ENCODE data around the gene B4GALT7. TPM values are rescaled to one million over a fixed set of nuclear protein-coding genes. Genes with fewer than 3 reads are reported as not detected.
"Not testable (repeated sequence)": the region's sequence is repeated elsewhere in the genome, so short reads cannot be mapped to it uniquely, and the experiment has no call there.

Gene B4GALT7
- total RNA-seq, 1 donor from 2014 or later, result 40.7 TPM

GRCh38 chr5:177612215-177612673 is 12.3 kb downstream of the B4GALT7 start:
- Histone ChIP-seq H3K27me3 (ENCODE audit: control insufficient read depth, insufficient read depth, low read length) (no peaks in the 10 kb centered on the region), H3K4me3 (ENCODE audit: low read depth, low read length) (no peak overlapping the region), H3K36me3 (ENCODE audit: control insufficient read depth, insufficient read depth, low read length) (no peaks in the 10 kb centered on the region)
- no peak for TF ChIP-seq CTCF (IDR thresholded peaks at IDR 0.05; ENCODE audit: insufficient read depth, low read length, poor library complexity, severe bottlenecking)
- no peak for DNase-seq (ENCODE audit: low read depth)

GRCh38 chr5:177620560-177620959 is 20.6 kb downstream of the B4GALT7 start:
- Histone ChIP-seq H3K27me3 (ENCODE audit: control insufficient read depth, insufficient read depth, low read length) (no peaks in the 10 kb centered on the region), H3K36me3 (ENCODE audit: control insufficient read depth, insufficient read depth, low read length) (peaks cover 1% of the 10 kb centered on the region), H3K4me3 (ENCODE audit: low read depth, low read length) (no peak overlapping the region)
- TF ChIP-seq CTCF (IDR thresholded peaks at IDR 0.05; ENCODE audit: insufficient read depth, low read length, poor library complexity, severe bottlenecking), result no peak
- DNase-seq (ENCODE audit: low read depth), result no peak

GRCh38 chr5:177624172-177624571 is 24.2 kb downstream of the B4GALT7 start:
- H3K36me3 ChIP-seq (ENCODE audit: control insufficient read depth, insufficient read depth, low read length); DNase-seq (ENCODE audit: low read depth); H3K27me3 ChIP-seq (ENCODE audit: control insufficient read depth, insufficient read depth, low read length); H3K4me3 ChIP-seq (ENCODE audit: low read depth, low read length): not testable (repeated sequence)

GRCh38 chr5:177630186-177630585 is 30.3 kb downstream of the B4GALT7 start:
- H3K4me3 ChIP-seq (ENCODE audit: low read depth, low read length); H3K36me3 ChIP-seq (ENCODE audit: control insufficient read depth, insufficient read depth, low read length); DNase-seq (ENCODE audit: low read depth); H3K27me3 ChIP-seq (ENCODE audit: control insufficient read depth, insufficient read depth, low read length): not testable (repeated sequence)

- DNase-seq (ENCODE audit: low read depth); H3K36me3 ChIP-seq (ENCODE audit: control insufficient read depth, insufficient read depth, low read length); H3K4me3 ChIP-seq (ENCODE audit: low read depth, low read length); H3K27me3 ChIP-seq (ENCODE audit: control insufficient read depth, insufficient read depth, low read length): not testable (repeated sequence)
Measured at GRCh38 chr5:177634912-177635311, 35.0 kb downstream of the B4GALT7 start.

- H3K4me3 ChIP-seq (ENCODE audit: low read depth, low read length); H3K27me3 ChIP-seq (ENCODE audit: control insufficient read depth, insufficient read depth, low read length); DNase-seq (ENCODE audit: low read depth); H3K36me3 ChIP-seq (ENCODE audit: control insufficient read depth, insufficient read depth, low read length): not testable (repeated sequence)
Measured at GRCh38 chr5:177645462-177645861, 45.5 kb downstream of the B4GALT7 start.

- DNase-seq (ENCODE audit: low read depth); H3K27me3 ChIP-seq (ENCODE audit: control insufficient read depth, insufficient read depth, low read length); H3K4me3 ChIP-seq (ENCODE audit: low read depth, low read length); H3K36me3 ChIP-seq (ENCODE audit: control insufficient read depth, insufficient read depth, low read length): not testable (repeated sequence)
Measured at GRCh38 chr5:177651235-177651634, 51.3 kb downstream of the B4GALT7 start.

- not testable (repeated sequence) for H3K36me3 ChIP-seq (ENCODE audit: control insufficient read depth, insufficient read depth, low read length); H3K4me3 ChIP-seq (ENCODE audit: low read depth, low read length); H3K27me3 ChIP-seq (ENCODE audit: control insufficient read depth, insufficient read depth, low read length); DNase-seq (ENCODE audit: low read depth)
Measured at GRCh38 chr5:177657846-177658245, 57.9 kb downstream of the B4GALT7 start.

GRCh38 chr5:177658542-177658941 is 58.6 kb downstream of the B4GALT7 start:
- H3K27me3 ChIP-seq (ENCODE audit: control insufficient read depth, insufficient read depth, low read length); DNase-seq (ENCODE audit: low read depth); H3K4me3 ChIP-seq (ENCODE audit: low read depth, low read length); H3K36me3 ChIP-seq (ENCODE audit: control insufficient read depth, insufficient read depth, low read length): not testable (repeated sequence)

Other genes with a start within 250 kb of the B4GALT7 start
- 279 and 308 TPM in 2 replicates for gene LMAN2, start 248.5 kb upstream of the B4GALT7 start, total RNA-seq
- 14.5 and 22.9 TPM in 2 replicates for gene RGS14, start 242.2 kb upstream of the B4GALT7 start, total RNA-seq
- not detected in 2 replicates for gene SLC34A1, start 215.7 kb upstream of the B4GALT7 start, total RNA-seq
- gene PFN3, start 199.5 kb upstream of the B4GALT7 start, total RNA-seq, result not detected in 2 replicates
- 4.0 and 5.1 TPM in 2 replicates for gene F12, start 190.6 kb upstream of the B4GALT7 start, total RNA-seq
- gene GRK6, start 173.5 kb upstream of the B4GALT7 start, total RNA-seq, result 34.9 and 46.4 TPM in 2 replicates
- 5.8 and 10.3 TPM in 2 replicates for gene PRR7, start 153.3 kb upstream of the B4GALT7 start, total RNA-seq
- 429 and 434 TPM in 2 replicates for gene DBN1, start 126.5 kb upstream of the B4GALT7 start, total RNA-seq
- gene PDLIM7, start 102.5 kb upstream of the B4GALT7 start, total RNA-seq, result 467 and 551 TPM in 2 replicates
- 1.1 TPM in 2 replicates for gene DOK3, start 90.3 kb upstream of the B4GALT7 start, total RNA-seq
- gene DDX41, start 83.2 kb upstream of the B4GALT7 start, total RNA-seq, result 151 and 191 TPM in 2 replicates
- gene FAM193B, start 45.6 kb upstream of the B4GALT7 start, total RNA-seq, result 21.9 and 29.5 TPM in 2 replicates
- 163 and 175 TPM in 2 replicates for gene TMED9, start 7.9 kb upstream of the B4GALT7 start, total RNA-seq
- 0.41 TPM in 1 of 2 replicates, not detected in the other for gene FAM153A, start 182.8 kb downstream of the B4GALT7 start, total RNA-seq

All from kidney epithelial cell (primary cell).